Tibial nerve (tissue), 3 donors: ENCODE results near the gene CARD14.

ENCODE experiments used
- CTCF ChIP-seq, 5 experiments: fragments of 200-600 bp in 3 of 5; fragments of 450-650 bp in 2 of 5; sonication (generic) in 3 of 5; IDR thresholded peaks; one replicate each; pipeline ENCODE4 v1.5.1; 2016 to 2019; ENCODE audit warnings: antibody characterized with exemption in 5 of 5, mild to moderate bottlenecking in 3 of 5, moderate library complexity in 2 of 5
- POLR2A ChIP-seq, 2 donors: fragments of 450-650 bp; IDR thresholded peaks; one replicate each; pipeline ENCODE4 v1.6.1; 2017; ENCODE audit warnings: antibody characterized with exemption in 2 of 2, mild to moderate bottlenecking in 2 of 2, moderate library complexity in 2 of 2

- TF ChIP-seq CTCF (IDR thresholded peaks at IDR 0.05) (no peak), POLR2A (IDR thresholded peaks at IDR 0.05) (no peak)
These were observed 74.0 kb downstream of the CARD14 start for GRCh38 chr17:80243526-80244433.
